ENCODE data around the gene HIVEP2.

The HIVEP2 gene

DNA sequence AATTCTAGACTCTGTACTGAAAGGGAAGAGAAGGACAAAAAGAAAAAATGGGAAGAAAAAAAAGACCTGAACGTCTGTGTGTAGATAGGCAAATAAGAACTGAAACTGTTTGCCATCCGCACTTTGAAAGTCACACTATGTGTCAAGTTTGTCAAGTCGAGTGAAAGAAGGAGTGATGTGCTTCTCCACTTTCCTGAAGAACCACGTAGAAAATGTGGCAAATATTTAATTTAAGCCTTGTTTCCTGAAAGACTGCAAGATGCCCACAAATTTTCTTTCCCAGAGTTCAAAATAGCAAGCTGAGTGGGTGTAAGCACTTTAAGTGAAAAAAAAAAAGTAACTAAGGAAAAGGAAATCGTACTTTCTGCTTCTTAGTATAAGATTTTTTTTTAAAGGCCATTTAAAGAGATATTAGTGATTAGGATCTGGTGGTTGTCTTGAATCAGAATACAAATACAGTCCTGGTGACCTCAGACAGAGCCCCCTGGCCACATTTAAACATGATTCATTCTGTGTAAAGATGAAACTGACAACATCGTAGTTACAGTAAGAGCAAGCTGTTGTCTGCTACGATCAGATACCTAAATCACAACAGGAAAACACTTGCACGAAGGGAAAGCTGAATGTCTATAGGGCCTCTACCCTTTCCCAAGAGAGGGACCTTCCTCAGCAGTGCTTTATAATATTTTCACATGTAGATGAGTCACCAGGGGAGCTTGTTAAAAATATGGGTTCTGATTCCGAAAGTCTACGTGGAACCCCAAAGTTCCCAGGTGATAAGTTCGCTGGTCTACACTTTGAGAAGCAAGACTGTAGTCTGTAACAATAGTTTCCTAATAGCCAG lies 102.3 kb downstream of the HIVEP2 start:
- H3K4me1 ChIP-seq, result peaks cover 30% of the 10 kb centered on the region
- no peaks in the 10 kb centered on the region for H3K27me3 ChIP-seq (ENCODE audit: control insufficient read depth, insufficient read depth, low read length)
- no peak overlapping the region for H3K9ac ChIP-seq
- peak overlapping the region; percentile 25 for H2AFZ ChIP-seq
- H3K4me2 ChIP-seq (ENCODE audit: low read length), result no peak overlapping the region
- TF ChIP-seq, protein P1, sequence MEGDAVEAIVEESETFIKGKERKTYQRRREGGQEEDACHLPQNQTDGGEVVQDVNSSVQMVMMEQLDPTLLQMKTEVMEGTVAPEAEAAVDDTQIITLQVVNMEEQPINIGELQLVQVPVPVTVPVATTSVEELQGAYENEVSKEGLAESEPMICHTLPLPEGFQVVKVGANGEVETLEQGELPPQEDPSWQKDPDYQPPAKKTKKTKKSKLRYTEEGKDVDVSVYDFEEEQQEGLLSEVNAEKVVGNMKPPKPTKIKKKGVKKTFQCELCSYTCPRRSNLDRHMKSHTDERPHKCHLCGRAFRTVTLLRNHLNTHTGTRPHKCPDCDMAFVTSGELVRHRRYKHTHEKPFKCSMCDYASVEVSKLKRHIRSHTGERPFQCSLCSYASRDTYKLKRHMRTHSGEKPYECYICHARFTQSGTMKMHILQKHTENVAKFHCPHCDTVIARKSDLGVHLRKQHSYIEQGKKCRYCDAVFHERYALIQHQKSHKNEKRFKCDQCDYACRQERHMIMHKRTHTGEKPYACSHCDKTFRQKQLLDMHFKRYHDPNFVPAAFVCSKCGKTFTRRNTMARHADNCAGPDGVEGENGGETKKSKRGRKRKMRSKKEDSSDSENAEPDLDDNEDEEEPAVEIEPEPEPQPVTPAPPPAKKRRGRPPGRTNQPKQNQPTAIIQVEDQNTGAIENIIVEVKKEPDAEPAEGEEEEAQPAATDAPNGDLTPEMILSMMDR (IDR thresholded peaks at IDR 0.05), result no peak
- H3K36me3 ChIP-seq (ENCODE audit: control insufficient read depth, insufficient read depth, low read length), result no peaks in the 10 kb centered on the region
- no peaks in the 10 kb centered on the region for H3K9me3 ChIP-seq (ENCODE audit: control insufficient read depth, low read length)
- H3K79me2 ChIP-seq, result peaks cover 12% of the 10 kb centered on the region
- H3K4me3 ChIP-seq (ENCODE audit: low read depth, low read length), result no peak overlapping the region
- H3K27ac ChIP-seq, result no peak overlapping the region

DNA sequence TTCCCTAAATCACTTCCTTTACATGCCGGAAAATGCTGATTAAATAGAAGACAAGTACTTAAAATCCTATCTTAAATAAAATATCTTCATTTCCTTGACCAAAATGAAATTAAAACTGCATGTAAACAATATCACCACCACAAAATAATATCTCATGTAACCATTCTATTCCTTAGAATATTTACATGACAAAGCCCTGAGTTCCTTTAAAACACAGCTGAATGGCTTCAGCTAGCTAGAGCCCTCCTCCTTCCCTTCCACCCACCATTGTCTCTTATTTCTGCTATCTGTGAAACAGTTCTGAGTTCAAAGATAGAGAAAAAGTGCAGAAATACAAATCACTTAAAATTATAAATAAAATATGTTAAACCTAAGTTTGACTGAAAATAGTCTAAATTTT lies 103.1 kb downstream of the HIVEP2 start:
- no peak overlapping the region for H3K4me2 ChIP-seq (ENCODE audit: low read length)
- no peak overlapping the region for H3K27ac ChIP-seq
- TF ChIP-seq, protein P1 (IDR thresholded peaks at IDR 0.05), result no peak
- H3K36me3 ChIP-seq (ENCODE audit: control insufficient read depth, insufficient read depth, low read length), result no peaks in the 10 kb centered on the region
- H3K9me3 ChIP-seq (ENCODE audit: control insufficient read depth, low read length), result no peaks in the 10 kb centered on the region
- no peak overlapping the region for H2AFZ ChIP-seq
- no peaks in the 10 kb centered on the region for H3K27me3 ChIP-seq (ENCODE audit: control insufficient read depth, insufficient read depth, low read length)
- H3K9ac ChIP-seq, result no peak overlapping the region
- peaks cover 30% of the 10 kb centered on the region for H3K4me1 ChIP-seq
- H3K4me3 ChIP-seq (ENCODE audit: low read depth, low read length), result no peak overlapping the region
- H3K79me2 ChIP-seq, result peaks cover 12% of the 10 kb centered on the region

DNA sequence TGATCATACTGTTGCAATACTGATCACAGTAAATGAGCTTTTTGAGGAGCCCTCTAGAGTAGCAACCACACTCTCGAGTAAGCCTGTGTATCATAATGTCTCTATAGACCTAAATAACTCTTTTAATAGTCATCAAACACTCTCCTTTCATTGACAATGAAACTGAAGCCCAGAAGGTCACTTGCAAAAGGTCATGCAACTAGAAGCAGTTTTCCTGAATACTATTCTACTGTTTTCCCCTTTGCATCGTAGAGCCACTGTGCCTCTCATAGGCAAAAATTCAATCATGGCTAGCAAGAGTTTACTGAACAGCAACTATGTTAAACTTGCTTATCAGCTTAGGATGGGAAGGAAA lies 105.3 kb downstream of the HIVEP2 start:
- TF ChIP-seq, protein P1 (IDR thresholded peaks at IDR 0.05), result no peak
- H3K4me2 ChIP-seq (ENCODE audit: low read length), result no peak overlapping the region
- H2AFZ ChIP-seq, result no peak overlapping the region
- H3K4me3 ChIP-seq (ENCODE audit: low read depth, low read length), result no peak overlapping the region
- peaks cover 13% of the 10 kb centered on the region for H3K4me1 ChIP-seq
- H3K79me2 ChIP-seq, result peaks cover 12% of the 10 kb centered on the region
- H3K9me3 ChIP-seq (ENCODE audit: control insufficient read depth, low read length), result no peaks in the 10 kb centered on the region
- no peak overlapping the region for H3K9ac ChIP-seq
- H3K27ac ChIP-seq, result no peak overlapping the region
- no peaks in the 10 kb centered on the region for H3K27me3 ChIP-seq (ENCODE audit: control insufficient read depth, insufficient read depth, low read length)
- H3K36me3 ChIP-seq (ENCODE audit: control insufficient read depth, insufficient read depth, low read length), result no peaks in the 10 kb centered on the region

DNA sequence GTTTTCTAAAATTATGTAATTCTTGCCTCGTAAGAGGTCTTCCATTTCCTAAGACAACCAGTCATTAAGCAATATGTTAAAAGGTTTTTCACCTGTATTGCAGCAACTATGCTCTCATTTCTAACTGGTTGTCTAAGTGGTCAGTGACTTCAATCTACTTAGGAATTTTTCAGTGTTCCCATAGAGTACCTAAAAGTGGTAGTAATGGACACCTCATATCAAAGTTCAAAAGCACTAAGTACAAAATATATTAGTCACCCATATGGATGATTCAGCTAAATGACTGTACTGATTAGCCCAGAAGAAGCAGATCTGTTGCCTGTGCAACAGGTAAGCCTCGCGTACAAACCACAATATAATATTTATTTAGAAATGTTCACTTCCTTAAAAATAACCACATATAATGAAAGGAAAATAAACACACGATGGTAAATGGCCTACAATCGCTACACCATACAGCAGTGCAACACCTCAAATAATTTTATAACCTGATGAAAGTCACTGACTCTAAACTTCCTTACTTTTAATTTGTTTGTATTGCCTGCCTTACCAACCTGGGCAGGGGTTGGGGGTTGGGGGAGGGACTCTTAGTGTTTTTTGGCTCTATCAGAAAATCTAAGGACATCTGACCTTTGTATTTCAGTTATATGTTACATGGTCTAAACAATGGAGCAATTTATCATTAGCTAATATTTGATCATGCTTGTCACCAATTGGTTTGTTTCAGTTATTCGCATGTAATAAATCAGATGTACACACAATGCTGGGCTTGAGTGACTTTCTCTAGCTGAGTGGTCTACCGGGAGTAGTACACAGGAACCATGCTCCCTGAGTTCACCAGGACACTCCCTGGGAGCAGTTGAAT lies 105.9 kb downstream of the HIVEP2 start:
- Histone ChIP-seq H3K36me3 (ENCODE audit: control insufficient read depth, insufficient read depth, low read length) (no peaks in the 10 kb centered on the region), H2AFZ (no peak overlapping the region), H3K79me2 (peaks cover 12% of the 10 kb centered on the region), H3K9me3 (ENCODE audit: control insufficient read depth, low read length) (no peaks in the 10 kb centered on the region), H3K27ac (no peak overlapping the region), H3K4me1 (peaks cover 10% of the 10 kb centered on the region), H3K27me3 (ENCODE audit: control insufficient read depth, insufficient read depth, low read length) (no peaks in the 10 kb centered on the region), H3K9ac (no peak overlapping the region), H3K4me3 (ENCODE audit: low read depth, low read length) (no peak overlapping the region), H3K4me2 (ENCODE audit: low read length) (no peak overlapping the region)
- TF ChIP-seq, protein P1 (IDR thresholded peaks at IDR 0.05), result no peak

Measured in parathyroid adenoma (tissue), 2 donors.